Fibroblast of skin of back (primary cell): ENCODE measurements around the gene MYLK2. TPM values are rescaled to one million over a fixed set of nuclear protein-coding genes. Genes with fewer than 3 reads are reported as not detected.
"Not testable (repeated sequence)": the region's sequence is repeated elsewhere in the genome, so short reads cannot be mapped to it uniquely, and the experiment has no call there.

Experiments
- DNase-seq: peaks from one replicate; pipeline ENCODE4 v3.0.0-alpha.2; 2013
- polyA plus RNA-seq, 2 experiments: library from polyadenylated mRNA; unstranded; fragments of 120-200 nt; gene quantifications; one replicate each; pipeline ENCODE4 v1.2.1, GENCODE V29; 2013; ENCODE audit not compliant: insufficient read length in 2 of 2

MYLK2 gene
- polyA plus RNA-seq (2013, experiment 1 of 2; ENCODE audit: insufficient read length) = 2.3 TPM
- 0.82 TPM for polyA plus RNA-seq (2013, experiment 2 of 2; ENCODE audit: insufficient read length)

GRCh38 chr20:31819083-31819784 lies at the start of gene MYLK2:
Gene MYLK2, plus strand, starts transcription at chr20:31819356. Its CDS starts 225 bp downstream, at chr20:31819581.
- DNase-seq = no peak

- DNase-seq = no peak
Observed at GRCh38 chr20:31769681-31770080, 49.5 kb upstream of the MYLK2 start.

- no peak for DNase-seq
Observed at GRCh38 chr20:31770243-31770642, 48.9 kb upstream of the MYLK2 start.

- no peak for DNase-seq
Observed at GRCh38 chr20:31774408-31774807, 44.7 kb upstream of the MYLK2 start.

GRCh38 chr20:31780839-31781238 lies 38.3 kb upstream of the MYLK2 start:
- no peak for DNase-seq

- no peak for DNase-seq
Observed at GRCh38 chr20:31781945-31782344, 37.2 kb upstream of the MYLK2 start.

GRCh38 chr20:31784354-31785044 lies 34.7 kb upstream of the MYLK2 start:
- DNase-seq = no peak

GRCh38 chr20:31785089-31785488 lies 34.1 kb upstream of the MYLK2 start:
- no peak for DNase-seq

- DNase-seq = peak; percentile 54
Observed at GRCh38 chr20:31788578-31788977, 30.6 kb upstream of the MYLK2 start.

GRCh38 chr20:31790401-31790800 lies 28.8 kb upstream of the MYLK2 start:
- DNase-seq = no peak

- DNase-seq = no peak
Observed at GRCh38 chr20:31797364-31797763, 21.8 kb upstream of the MYLK2 start.

GRCh38 chr20:31801508-31801907 lies 17.6 kb upstream of the MYLK2 start:
- DNase-seq = no peak

GRCh38 chr20:31803552-31804291 lies 15.4 kb upstream of the MYLK2 start:
- no peak for DNase-seq

- no peak for DNase-seq
Observed at GRCh38 chr20:31806564-31807355, 12.4 kb upstream of the MYLK2 start.

- DNase-seq = peak; percentile 44
Observed at GRCh38 chr20:31808481-31808880, 10.7 kb upstream of the MYLK2 start.

- peak; percentile 94 for DNase-seq
Observed at GRCh38 chr20:31809661-31810060, 9.5 kb upstream of the MYLK2 start.

- DNase-seq = peak; percentile 44
Observed at GRCh38 chr20:31811198-31811597, 8.0 kb upstream of the MYLK2 start.

GRCh38 chr20:31811796-31812728 lies 7.1 kb upstream of the MYLK2 start:
- DNase-seq = peak; percentile 89

GRCh38 chr20:31813611-31814010 lies 5.5 kb upstream of the MYLK2 start:
- no peak for DNase-seq

GRCh38 chr20:31814142-31814541 lies 5.0 kb upstream of the MYLK2 start:
- not testable (repeated sequence) for DNase-seq
